K562 (cell line): ENCODE results near the gene UBN1. TPM values are rescaled to one million over a fixed set of nuclear protein-coding genes. Genes with fewer than 3 reads are reported as not detected.

Experiments
- ATAC-seq: fragments of 200-7000 bp; cut with Tn5 transposase; 3 replicates; pipeline ENCODE4 v1.9.1; 2020; ENCODE audit warnings: moderate library complexity
- BruUV-seq: library from RNA; stranded (reverse); fragments of 400-500 nt; replicated peaks from 2 replicates; lab custom pipeline; 2021; lab: Mats Ljungman, UMichigan
- CTCF ChIA-PET: fragments of 300-600 bp; formaldehyde crosslinking; extraction: SDS; loops from one replicate; lab custom pipeline; 2021; ENCODE audit warnings: low intra/inter-chr PET ratio; lab: Yijun Ruan, JAX
- POLR2A ChIA-PET: fragments of 300-600, 350-650 bp; sonication (Branson Sonifier 250); formaldehyde crosslinking; extraction: SDS; loops from one replicate; lab custom pipeline; 2021; ENCODE audit warnings: antibody characterized with exemption, inconsistent platforms; lab: Yijun Ruan, JAX
- DNase-seq, 4 experiments: peaks; one replicate each; pipeline versions ENCODE4 v3.0.0 to v3.0.0-alpha.2; 2011 to 2018; ENCODE audit warnings: low spot score in 3 of 4, mixed read lengths in 3 of 4; ENCODE audit errors: extremely low read depth in 1 of 4
- FAIRE-seq: peaks from 2 replicates; lab custom pipeline; 2011; peaks lifted over from hg19 to GRCh38; lab: Jason Lieb, UNC
- H2AFZ ChIP-seq: 2 replicates; pipeline ENCODE4 v1.6.0; 2011; ENCODE audit warnings: low read depth, low read length, control low read depth, inconsistent platforms
- H3K27ac ChIP-seq: fragments of 200-600 bp; 3 replicates; pipeline ENCODE4 v1.8.0; 2011; ENCODE audit warnings: low read depth, mild to moderate bottlenecking, control low read depth, inconsistent platforms, low read length, moderate library complexity, mixed read lengths; ENCODE audit errors: extremely low read depth
- H3K27me3 ChIP-seq, 2 experiments: fragments of 300-600 bp in 1 of 2; 2 replicates in 1 of 2; 3 replicates in 1 of 2; pipeline versions ENCODE4 v1.6.0 to v1.8.0; 2011; ENCODE audit warnings: inconsistent platforms in 2 of 2, low read length in 2 of 2, mild to moderate bottlenecking in 1 of 2, mixed read lengths in 1 of 2, moderate library complexity in 1 of 2; ENCODE audit not compliant: control insufficient read depth in 2 of 2, insufficient read depth in 2 of 2
- H3K36me3 ChIP-seq: fragments of 300-600 bp; 3 replicates; pipeline ENCODE4 v1.8.0; 2011; ENCODE audit warnings: mild to moderate bottlenecking, low read length, inconsistent platforms; ENCODE audit not compliant: control insufficient read depth, insufficient read depth
- H3K4me1 ChIP-seq, 2 experiments: fragments of 200-600 bp in 1 of 2; replicated peaks in 1 of 2; 2 replicates in 1 of 2; 3 replicates in 1 of 2; pipeline versions ENCODE4 v1.5.1 to v1.8.0; 2011; ENCODE audit warnings: inconsistent platforms in 2 of 2, low read length in 2 of 2, mild to moderate bottlenecking in 1 of 2, mixed read lengths in 1 of 2, moderate library complexity in 1 of 2; ENCODE audit not compliant: control insufficient read depth in 2 of 2, insufficient read depth in 2 of 2
- H3K4me2 ChIP-seq: 2 replicates; pipeline ENCODE4 v1.6.1; 2011; ENCODE audit warnings: low read length, control low read depth, inconsistent platforms, mixed read lengths; ENCODE audit not compliant: insufficient read depth
- H3K4me3 ChIP-seq: fragments of 200-600 bp; sonication (generic), shearing (Covaris generic); 2 replicates; pipeline ENCODE4 v1.5.1; 2016; ENCODE audit warnings: control low read depth, inconsistent platforms
- H3K79me2 ChIP-seq: fragments of 200-600 bp; 3 replicates; pipeline ENCODE4 v1.8.0; 2011; ENCODE audit warnings: low read length, inconsistent platforms; ENCODE audit not compliant: control insufficient read depth, insufficient read depth
- H3K9ac ChIP-seq, 2 experiments: 2 replicates each; pipeline versions ENCODE4 v1.6.0 to v1.6.1; 2011; ENCODE audit warnings: low read depth in 2 of 2, low read length in 2 of 2, control low read depth in 1 of 2, inconsistent platforms in 1 of 2, mild to moderate bottlenecking in 1 of 2, mixed read lengths in 1 of 2; ENCODE audit not compliant: insufficient read depth in 1 of 2
- H3K9me1 ChIP-seq: one replicate; pipeline ENCODE4 v1.6.0; 2011; ENCODE audit warnings: inconsistent platforms, mild to moderate bottlenecking, low read length, moderate library complexity; ENCODE audit not compliant: control insufficient read depth, insufficient read depth
- H3K9me3 ChIP-seq: replicated peaks from 2 replicates; pipeline ENCODE4 v1.5.1; 2011; ENCODE audit warnings: low read depth, low read length, inconsistent platforms; ENCODE audit not compliant: control insufficient read depth, insufficient read depth
- H4K20me1 ChIP-seq: replicated peaks from 2 replicates; pipeline ENCODE4 v1.6.1; 2011; ENCODE audit warnings: low read length, inconsistent platforms, mixed read lengths; ENCODE audit not compliant: control insufficient read depth, insufficient read depth
- BCOR ChIP-seq: fragments of 450-650 bp; IDR thresholded peaks from 2 replicates; pipeline ENCODE4 v1.6.1; 2016
- E2F3 ChIP-seq: fragments of 250-450 bp; sonication (Bioruptor Pico); IDR thresholded peaks from 2 replicates; pipeline ENCODE4 v1.4.0; 2020; ENCODE audit warnings: mild to moderate bottlenecking
- NONO ChIP-seq, 2 experiments: fragments of 200-400 bp in 1 of 2; fragments of 450-650 bp in 1 of 2; formaldehyde crosslinking in 1 of 2; IDR thresholded peaks; 2 replicates each; pipeline ENCODE4 v1.6.1; 2017; ENCODE audit warnings: low read depth in 2 of 2, mild to moderate bottlenecking in 2 of 2, moderate library complexity in 2 of 2, low read length in 1 of 2
- ZNF121 ChIP-seq: sonication (generic); formaldehyde crosslinking; conservative IDR thresholded peaks from 2 replicates; pipeline ENCODE4 v1.8.0; 2022; ENCODE audit warnings: missing genetic modification reagents
- ZZZ3 ChIP-seq: fragments of 450-650 bp; IDR thresholded peaks from 2 replicates; pipeline ENCODE4 v1.6.1; 2016; ENCODE audit warnings: antibody characterized with exemption, mild to moderate bottlenecking, moderate library complexity
- WGBS: fragments of 100-300 bp; shearing (Covaris generic); methylation state at CpG from one replicate; pipeline ENCODE4 v1.1.6; 2016; ENCODE audit warnings: low coverage, mixed read lengths; ENCODE audit not compliant: insufficient coverage; ENCODE audit errors: missing lambda C conversion rate; 5-methylcytosine and 5-hydroxymethylcytosine counted together
- in situ Hi-C: fragments of 300-500 bp; cut with MboI; formaldehyde crosslinking; loops from 4 replicates; pipeline ENCODE4 v1.15.0; 2018; ENCODE audit warnings: inconsistent platforms, mixed read lengths
- intact Hi-C: fragments of 100-400 bp; cut with micrococcal nuclease; formaldehyde crosslinking; loops from 2 replicates; pipeline ENCODE4 v1.14.2; 2022
- polyA plus RNA-seq, 8 experiments: library from polyadenylated mRNA; depleted of rRNA in 4 of 8; stranded (reverse) in 5 of 8; unstranded in 3 of 8; fragments of >200 nt; fragmentation: Nextera tagmentation in 2 of 8; fragmentation: Illumina TruSeq in 1 of 8; extraction: Ambion mirVana in 2 of 8; extraction: Trizol in 1 of 8; gene quantifications; 2 replicates each; pipeline versions ENCODE4 v1.2.1 to v1.2.3, GENCODE V29; 2011 to 2014; ENCODE audit warnings: inconsistent platforms in 1 of 8, missing spikeins in 1 of 8
- total RNA-seq, 7 experiments: library from RNA; depleted of rRNA in 6 of 7; stranded (reverse); fragments of >200 nt in 6 of 7; fragmentation: Illumina TruSeq in 2 of 7; extraction: Trizol in 2 of 7; gene quantifications; 2 replicates each; pipeline versions ENCODE4 v1.2.1 to v1.2.3, GENCODE V29; 2011 to 2021; ENCODE audit warnings: low replicate concordance in 1 of 7
- TF ChIP-seq, protein P1 (sequence below): fragments of 450-650 bp; IDR thresholded peaks from 2 replicates; pipeline ENCODE4 v1.6.1; 2016; ENCODE audit warnings: mild to moderate bottlenecking
- TF ChIP-seq, protein P2 (sequence below): fragments of 150-350 bp; IDR thresholded peaks from 2 replicates; pipeline ENCODE4 v1.6.1; 2014; ENCODE audit warnings: low read depth, mild to moderate bottlenecking, low read length, borderline replicate concordance
- TF ChIP-seq, protein P3 (sequence below): fragments of 250-450 bp; sonication (Bioruptor Pico); IDR thresholded peaks from 2 replicates; pipeline ENCODE4 v1.5.0; 2021
- TF ChIP-seq, protein P4 (sequence below): fragments of 450-650 bp; IDR thresholded peaks from 2 replicates; pipeline ENCODE4 v1.7.1; 2018; ENCODE audit warnings: mild to moderate bottlenecking, low read depth; ENCODE audit not compliant: partially characterized antibody
- TF ChIP-seq, protein P5 (sequence below): fragments of 250-450 bp; sonication (Bioruptor Pico); IDR thresholded peaks from 2 replicates; pipeline ENCODE4 v1.4.0; 2020; ENCODE audit warnings: borderline replicate concordance

Gene UBN1
- total and polyA plus RNA-seq, 9 of the 15 experiments (the other 6 are each of a cell fraction or from before 2014, with no cell fraction given): 1.5 to 45.7 (median 20.6) TPM

DNA sequence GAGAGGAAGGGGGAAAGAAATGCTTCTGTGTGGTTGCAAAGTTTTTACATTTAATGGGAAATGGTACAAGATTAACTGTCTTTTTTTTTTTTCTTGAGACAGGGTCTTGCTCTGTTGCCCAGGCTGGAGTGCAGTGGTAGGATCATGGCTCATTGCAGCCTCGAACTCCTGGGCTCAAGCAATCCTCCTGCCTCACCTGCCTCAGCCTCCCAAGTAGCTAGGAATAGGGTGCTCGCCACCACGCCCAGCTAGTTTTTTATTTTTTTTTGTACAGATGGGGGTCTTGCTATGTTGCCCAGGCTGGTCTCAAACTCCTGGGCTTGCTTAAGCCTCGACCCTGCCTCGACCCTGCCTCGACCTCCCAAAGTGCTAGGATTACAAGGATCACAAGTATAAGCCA, 41.0 kb upstream of the UBN1 start:
- Histone ChIP-seq H3K27me3 (no peaks in the 10 kb centered on the region), H4K20me1 (no peaks in the 10 kb centered on the region; the same call in 1 of the 2 replicates), H3K4me1 (peaks cover 30 to 43% of the 10 kb centered on the region in 2 experiments), H3K9me3 (no peaks in the 10 kb centered on the region), H3K79me2 (peaks cover 5% of the 10 kb centered on the region; the same call in 2 of the 3 replicates), H2AFZ (no peak overlapping the region), H3K9me1 (no peaks in the 10 kb centered on the region), H3K9ac (peak overlapping the region in 1 of 2 experiments; percentile 10; a peak in 1 of 4 replicates), H3K4me3 (no peak overlapping the region), H3K27ac (no peak overlapping the region), H3K4me2 (no peak overlapping the region), H3K36me3 (peaks cover 63% of the 10 kb centered on the region)
- no peak for DNase-seq
- no peak for FAIRE-seq
- no peak for ATAC-seq
- BruUV-seq: no TSS peak
- 87% methylated on average over 6 of the region's 6 CpGs for WGBS
- ChIA-PET POLR2A (no interaction called here), CTCF (no interaction called here)
- intact Hi-C loops (no loop called here), in situ Hi-C loops (no loop called here)
- TF ChIP-seq ZZZ3: no peak
- TF ChIP-seq, protein P1, sequence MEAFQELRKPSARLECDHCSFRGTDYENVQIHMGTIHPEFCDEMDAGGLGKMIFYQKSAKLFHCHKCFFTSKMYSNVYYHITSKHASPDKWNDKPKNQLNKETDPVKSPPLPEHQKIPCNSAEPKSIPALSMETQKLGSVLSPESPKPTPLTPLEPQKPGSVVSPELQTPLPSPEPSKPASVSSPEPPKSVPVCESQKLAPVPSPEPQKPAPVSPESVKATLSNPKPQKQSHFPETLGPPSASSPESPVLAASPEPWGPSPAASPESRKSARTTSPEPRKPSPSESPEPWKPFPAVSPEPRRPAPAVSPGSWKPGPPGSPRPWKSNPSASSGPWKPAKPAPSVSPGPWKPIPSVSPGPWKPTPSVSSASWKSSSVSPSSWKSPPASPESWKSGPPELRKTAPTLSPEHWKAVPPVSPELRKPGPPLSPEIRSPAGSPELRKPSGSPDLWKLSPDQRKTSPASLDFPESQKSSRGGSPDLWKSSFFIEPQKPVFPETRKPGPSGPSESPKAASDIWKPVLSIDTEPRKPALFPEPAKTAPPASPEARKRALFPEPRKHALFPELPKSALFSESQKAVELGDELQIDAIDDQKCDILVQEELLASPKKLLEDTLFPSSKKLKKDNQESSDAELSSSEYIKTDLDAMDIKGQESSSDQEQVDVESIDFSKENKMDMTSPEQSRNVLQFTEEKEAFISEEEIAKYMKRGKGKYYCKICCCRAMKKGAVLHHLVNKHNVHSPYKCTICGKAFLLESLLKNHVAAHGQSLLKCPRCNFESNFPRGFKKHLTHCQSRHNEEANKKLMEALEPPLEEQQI: no peak
- TF ChIP-seq, protein P2, sequence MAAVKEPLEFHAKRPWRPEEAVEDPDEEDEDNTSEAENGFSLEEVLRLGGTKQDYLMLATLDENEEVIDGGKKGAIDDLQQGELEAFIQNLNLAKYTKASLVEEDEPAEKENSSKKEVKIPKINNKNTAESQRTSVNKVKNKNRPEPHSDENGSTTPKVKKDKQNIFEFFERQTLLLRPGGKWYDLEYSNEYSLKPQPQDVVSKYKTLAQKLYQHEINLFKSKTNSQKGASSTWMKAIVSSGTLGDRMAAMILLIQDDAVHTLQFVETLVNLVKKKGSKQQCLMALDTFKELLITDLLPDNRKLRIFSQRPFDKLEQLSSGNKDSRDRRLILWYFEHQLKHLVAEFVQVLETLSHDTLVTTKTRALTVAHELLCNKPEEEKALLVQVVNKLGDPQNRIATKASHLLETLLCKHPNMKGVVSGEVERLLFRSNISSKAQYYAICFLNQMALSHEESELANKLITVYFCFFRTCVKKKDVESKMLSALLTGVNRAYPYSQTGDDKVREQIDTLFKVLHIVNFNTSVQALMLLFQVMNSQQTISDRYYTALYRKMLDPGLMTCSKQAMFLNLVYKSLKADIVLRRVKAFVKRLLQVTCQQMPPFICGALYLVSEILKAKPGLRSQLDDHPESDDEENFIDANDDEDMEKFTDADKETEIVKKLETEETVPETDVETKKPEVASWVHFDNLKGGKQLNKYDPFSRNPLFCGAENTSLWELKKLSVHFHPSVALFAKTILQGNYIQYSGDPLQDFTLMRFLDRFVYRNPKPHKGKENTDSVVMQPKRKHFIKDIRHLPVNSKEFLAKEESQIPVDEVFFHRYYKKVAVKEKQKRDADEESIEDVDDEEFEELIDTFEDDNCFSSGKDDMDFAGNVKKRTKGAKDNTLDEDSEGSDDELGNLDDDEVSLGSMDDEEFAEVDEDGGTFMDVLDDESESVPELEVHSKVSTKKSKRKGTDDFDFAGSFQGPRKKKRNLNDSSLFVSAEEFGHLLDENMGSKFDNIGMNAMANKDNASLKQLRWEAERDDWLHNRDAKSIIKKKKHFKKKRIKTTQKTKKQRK: no peak
- TF ChIP-seq E2F3 (CRISPR knock-in tag): no peak
- TF ChIP-seq BCOR: peak; percentile 15; the same call in 1 of the 2 replicates
- TF ChIP-seq, protein P3, sequence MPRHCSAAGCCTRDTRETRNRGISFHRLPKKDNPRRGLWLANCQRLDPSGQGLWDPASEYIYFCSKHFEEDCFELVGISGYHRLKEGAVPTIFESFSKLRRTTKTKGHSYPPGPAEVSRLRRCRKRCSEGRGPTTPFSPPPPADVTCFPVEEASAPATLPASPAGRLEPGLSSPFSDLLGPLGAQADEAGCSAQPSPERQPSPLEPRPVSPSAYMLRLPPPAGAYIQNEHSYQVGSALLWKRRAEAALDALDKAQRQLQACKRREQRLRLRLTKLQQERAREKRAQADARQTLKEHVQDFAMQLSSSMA (CRISPR knock-in tag): no peak
- no peak for TF ChIP-seq NONO (IDR thresholded peaks at IDR 0.05; ENCODE audit: low read depth in 2 of 2, low read length in 1 of 2)
- peak; percentile 96 for TF ChIP-seq ZNF121
- TF ChIP-seq, protein P4, sequence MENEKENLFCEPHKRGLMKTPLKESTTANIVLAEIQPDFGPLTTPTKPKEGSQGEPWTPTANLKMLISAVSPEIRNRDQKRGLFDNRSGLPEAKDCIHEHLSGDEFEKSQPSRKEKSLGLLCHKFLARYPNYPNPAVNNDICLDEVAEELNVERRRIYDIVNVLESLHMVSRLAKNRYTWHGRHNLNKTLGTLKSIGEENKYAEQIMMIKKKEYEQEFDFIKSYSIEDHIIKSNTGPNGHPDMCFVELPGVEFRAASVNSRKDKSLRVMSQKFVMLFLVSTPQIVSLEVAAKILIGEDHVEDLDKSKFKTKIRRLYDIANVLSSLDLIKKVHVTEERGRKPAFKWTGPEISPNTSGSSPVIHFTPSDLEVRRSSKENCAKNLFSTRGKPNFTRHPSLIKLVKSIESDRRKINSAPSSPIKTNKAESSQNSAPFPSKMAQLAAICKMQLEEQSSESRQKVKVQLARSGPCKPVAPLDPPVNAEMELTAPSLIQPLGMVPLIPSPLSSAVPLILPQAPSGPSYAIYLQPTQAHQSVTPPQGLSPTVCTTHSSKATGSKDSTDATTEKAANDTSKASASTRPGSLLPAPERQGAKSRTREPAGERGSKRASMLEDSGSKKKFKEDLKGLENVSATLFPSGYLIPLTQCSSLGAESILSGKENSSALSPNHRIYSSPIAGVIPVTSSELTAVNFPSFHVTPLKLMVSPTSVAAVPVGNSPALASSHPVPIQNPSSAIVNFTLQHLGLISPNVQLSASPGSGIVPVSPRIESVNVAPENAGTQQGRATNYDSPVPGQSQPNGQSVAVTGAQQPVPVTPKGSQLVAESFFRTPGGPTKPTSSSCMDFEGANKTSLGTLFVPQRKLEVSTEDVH: no peak
- TF ChIP-seq, protein P5, sequence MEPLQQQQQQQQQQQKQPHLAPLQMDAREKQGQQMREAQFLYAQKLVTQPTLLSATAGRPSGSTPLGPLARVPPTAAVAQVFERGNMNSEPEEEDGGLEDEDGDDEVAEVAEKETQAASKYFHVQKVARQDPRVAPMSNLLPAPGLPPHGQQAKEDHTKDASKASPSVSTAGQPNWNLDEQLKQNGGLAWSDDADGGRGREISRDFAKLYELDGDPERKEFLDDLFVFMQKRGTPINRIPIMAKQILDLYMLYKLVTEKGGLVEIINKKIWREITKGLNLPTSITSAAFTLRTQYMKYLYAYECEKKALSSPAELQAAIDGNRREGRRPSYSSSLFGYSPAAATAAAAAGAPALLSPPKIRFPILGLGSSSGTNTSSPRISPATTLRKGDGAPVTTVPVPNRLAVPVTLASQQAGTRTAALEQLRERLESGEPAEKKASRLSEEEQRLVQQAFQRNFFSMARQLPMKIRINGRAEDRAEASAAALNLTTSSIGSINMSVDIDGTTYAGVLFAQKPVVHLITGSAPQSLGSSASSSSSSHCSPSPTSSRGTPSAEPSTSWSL: no peak
